Stomach (tissue), 9 donors: ENCODE measurements around the gene CLBA1. TPM values are rescaled to one million over a fixed set of nuclear protein-coding genes. Genes with fewer than 3 reads are reported as not detected.

Experiments used
- DNase-seq, 2 donors: peaks; one replicate each; pipeline versions ENCODE4 v3.0.0 to v3.0.0-alpha.2; 2013 to 2019
- H3K27ac ChIP-seq, 5 donors: fragments of 200-600 bp in 4 of 5; sonication (generic) in 4 of 5; one replicate each; pipeline ENCODE4 v1.5.1; 2013 to 2019; ENCODE audit warnings: mild to moderate bottlenecking in 1 of 5, moderate library complexity in 1 of 5
- H3K27me3 ChIP-seq, 3 donors: fragments of 200-600 bp; sonication (generic); one replicate each; pipeline ENCODE4 v1.5.1; 2017 to 2019; ENCODE audit warnings: mixed run types in 1 of 3
- H3K36me3 ChIP-seq, 4 donors: fragments of 200-600 bp; sonication (generic); 1 replicate in 3 of 4; 2 replicates in 1 of 4; pipeline ENCODE4 v1.5.1; 2016 to 2019
- H3K4me1 ChIP-seq, 4 donors: fragments of 200-600 bp; sonication (generic); one replicate each; pipeline ENCODE4 v1.5.1; 2016 to 2019
- H3K4me3 ChIP-seq, 4 donors: fragments of 200-600 bp; sonication (generic) in 3 of 4; one replicate each; pipeline ENCODE4 v1.5.1; 2016 to 2019; ENCODE audit warnings: mild to moderate bottlenecking in 1 of 4
- H3K9me3 ChIP-seq, 4 donors: fragments of 200-600 bp; sonication (generic); one replicate each; pipeline ENCODE4 v1.5.1; 2016 to 2019
- EP300 ChIP-seq: sonication (generic); formaldehyde crosslinking; IDR thresholded peaks from one replicate; pipeline ENCODE4 v1.6.1; 2017; ENCODE audit warnings: antibody characterized with exemption
- POLR2A ChIP-seq, 4 donors: fragments of 450-650 bp; IDR thresholded peaks; one replicate each; pipeline ENCODE4 v1.6.1; 2016; ENCODE audit warnings: antibody characterized with exemption in 4 of 4, control low read depth in 2 of 4, mild to moderate bottlenecking in 1 of 4, moderate library complexity in 1 of 4
- POLR2AphosphoS5 ChIP-seq, 3 donors: sonication (generic); formaldehyde crosslinking; IDR thresholded peaks; one replicate each; pipeline ENCODE4 v1.6.1; 2016; ENCODE audit warnings: antibody characterized with exemption in 3 of 3
- WGBS, 5 donors: extraction: QIAGEN DNeasy Blood & Tissue Kit in 3 of 5; methylation state at CpG; one replicate each; pipeline versions ENCODE4 v1.1.5 to v1.1.7; 2013 to 2018; 5-methylcytosine and 5-hydroxymethylcytosine counted together
- intact Hi-C: fragments of 100-400 bp; cut with DNase I; formaldehyde crosslinking; loops from one replicate; pipeline ENCODE4 v1.15.1; 2023; ENCODE audit warnings: low total_unique reads
- polyA plus RNA-seq, 3 donors: library from polyadenylated mRNA; stranded (reverse); fragments of 200-250 nt; gene quantifications; one replicate each; pipeline ENCODE4 v1.2.3, GENCODE V29; 2013
- total RNA-seq, 5 donors: library from RNA; depleted of rRNA; stranded (reverse); fragments of >200 nt; gene quantifications; one replicate each; pipeline versions ENCODE4 v1.1.0 to v1.2.3, GENCODE V29; 2014 to 2016
- TF ChIP-seq, protein P1 (sequence below), 7 experiments: fragments of 450-650 bp in 4 of 7; fragments of 200-600 bp in 3 of 7; sonication (generic) in 3 of 7; IDR thresholded peaks; one replicate each; pipeline ENCODE4 v1.5.1; 2016 to 2019; ENCODE audit warnings: antibody characterized with exemption in 7 of 7, control low read depth in 2 of 7, mild to moderate bottlenecking in 1 of 7
- donor health status: healthy with polysubstance abuse.
- donor health status: Bipolar disorder and iron deficiency.
- donor health status: healthy.

The CLBA1 gene
- total and polyA plus RNA-seq, 8 donors = 3.5 to 13.9 (median 5.8) TPM; not detected in 1

DNA sequence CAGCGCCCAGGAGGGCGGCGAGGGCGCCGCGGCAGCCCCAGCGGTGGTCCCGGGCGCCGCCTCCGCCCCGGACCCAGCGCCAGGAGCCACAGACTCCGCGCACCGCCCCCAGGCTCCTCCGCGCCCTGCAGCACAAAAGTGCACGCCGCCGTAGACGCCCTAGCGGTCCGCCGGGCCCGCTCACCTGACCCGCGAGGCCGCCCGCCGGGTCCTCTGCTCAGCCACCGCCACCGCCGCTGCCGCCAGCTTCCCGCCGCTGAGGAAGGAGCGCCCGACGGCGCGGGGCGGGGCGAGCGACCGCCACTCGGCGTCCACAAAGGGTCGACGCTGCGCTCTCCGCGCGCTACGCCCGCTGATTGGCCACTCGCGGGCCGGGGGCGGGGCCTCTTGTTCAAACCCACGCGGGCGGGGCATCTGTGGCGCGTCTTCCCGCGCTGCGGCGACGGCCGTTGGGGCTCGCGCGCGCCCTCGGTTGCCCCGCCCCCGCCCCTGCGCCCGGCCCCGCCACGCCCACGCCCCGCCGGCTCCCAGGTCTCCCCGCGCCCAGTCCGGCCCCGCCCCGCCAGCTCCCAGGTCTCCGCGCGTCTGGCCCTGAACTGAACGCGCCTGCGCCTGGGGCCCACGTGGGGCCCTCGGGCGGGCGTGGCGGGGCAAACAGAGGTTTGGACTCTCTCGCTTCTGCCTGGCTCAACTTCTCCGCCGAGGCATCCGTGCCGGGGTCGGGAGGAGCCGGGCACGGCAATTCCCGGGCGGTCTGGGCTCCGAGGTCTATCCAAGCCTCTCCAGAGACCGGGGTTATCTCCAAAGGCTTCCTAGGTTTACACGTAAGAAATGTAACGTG is 35.4 kb downstream of the CLBA1 start, which contains the start of gene CDCA4:
Gene CDCA4, minus strand, starts transcription at position 269 of the 841 bp plus-strand sequence. CDS start 9,154 bp downstream, outside the sequence.
- TF ChIP-seq, protein P1, sequence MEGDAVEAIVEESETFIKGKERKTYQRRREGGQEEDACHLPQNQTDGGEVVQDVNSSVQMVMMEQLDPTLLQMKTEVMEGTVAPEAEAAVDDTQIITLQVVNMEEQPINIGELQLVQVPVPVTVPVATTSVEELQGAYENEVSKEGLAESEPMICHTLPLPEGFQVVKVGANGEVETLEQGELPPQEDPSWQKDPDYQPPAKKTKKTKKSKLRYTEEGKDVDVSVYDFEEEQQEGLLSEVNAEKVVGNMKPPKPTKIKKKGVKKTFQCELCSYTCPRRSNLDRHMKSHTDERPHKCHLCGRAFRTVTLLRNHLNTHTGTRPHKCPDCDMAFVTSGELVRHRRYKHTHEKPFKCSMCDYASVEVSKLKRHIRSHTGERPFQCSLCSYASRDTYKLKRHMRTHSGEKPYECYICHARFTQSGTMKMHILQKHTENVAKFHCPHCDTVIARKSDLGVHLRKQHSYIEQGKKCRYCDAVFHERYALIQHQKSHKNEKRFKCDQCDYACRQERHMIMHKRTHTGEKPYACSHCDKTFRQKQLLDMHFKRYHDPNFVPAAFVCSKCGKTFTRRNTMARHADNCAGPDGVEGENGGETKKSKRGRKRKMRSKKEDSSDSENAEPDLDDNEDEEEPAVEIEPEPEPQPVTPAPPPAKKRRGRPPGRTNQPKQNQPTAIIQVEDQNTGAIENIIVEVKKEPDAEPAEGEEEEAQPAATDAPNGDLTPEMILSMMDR (IDR thresholded peaks at IDR 0.05) = no peak
- peak; percentile 77 to 93 (median 80) for TF ChIP-seq POLR2AphosphoS5 (IDR thresholded peaks at IDR 0.05)
- 0 to 1% (median 0%) methylated on average over 13 to 114 of the region's 115 CpGs for WGBS, 5 donors
- intact Hi-C loops = loop anchor here (5.0 kb wide), 1 partner anchor 44 kb away; the partner anchor contains the start of gene AHNAK2
- Histone ChIP-seq H3K27me3 (no peaks in the 10 kb centered on the region), H3K4me3 (peak within 1 kb of the TSS; percentile 89 to 95 (median 94)), H3K9me3 (no peaks in the 10 kb centered on the region), H3K27ac (peak within 1 kb of the TSS; percentile 85 to 94 (median 87)), H3K36me3 (no peaks in the 10 kb centered on the region), H3K4me1 (peaks cover 22 to 56% (median 37%) of the 10 kb centered on the region in 4 donors)
- DNase-seq = peak; percentile 99

DNA sequence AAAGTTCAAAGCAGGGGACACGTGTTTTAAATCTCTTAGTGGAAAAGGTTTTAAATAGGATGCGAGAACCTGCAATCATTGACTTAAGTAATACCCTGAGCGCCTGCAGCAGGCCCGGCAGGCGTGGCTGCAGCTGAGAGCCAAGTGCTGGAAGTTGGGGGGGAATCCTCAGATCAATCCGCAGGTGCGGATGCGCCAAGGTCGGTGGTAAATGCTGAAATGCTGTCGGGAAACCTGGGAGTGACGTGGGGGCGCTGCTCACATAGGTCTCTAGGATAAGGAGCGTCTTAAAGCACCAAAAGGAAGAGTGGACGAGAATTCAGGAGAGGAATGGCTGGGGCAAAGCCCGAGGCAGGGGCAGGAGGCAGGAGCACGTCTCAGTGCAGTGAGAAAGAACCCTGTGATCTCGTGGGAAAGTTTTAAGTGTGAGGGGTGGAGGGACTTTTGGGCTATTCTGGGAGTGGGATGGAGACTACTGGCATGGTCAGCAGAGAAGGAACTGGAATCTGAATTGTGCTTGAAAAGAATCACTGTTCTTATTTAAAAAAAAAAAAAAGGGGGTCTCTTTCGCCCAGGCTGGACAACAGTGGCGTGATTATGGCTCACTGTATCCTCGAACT is 36.2 kb downstream of the CLBA1 start:
- TF ChIP-seq EP300 (no peak), POLR2A (IDR thresholded peaks at IDR 0.05) (no peak), POLR2AphosphoS5 (IDR thresholded peaks at IDR 0.05) (no peak)
- TF ChIP-seq, protein P1 (IDR thresholded peaks at IDR 0.05) = no peak
- Histone ChIP-seq H3K27ac (peak overlapping the region; percentile 68 to 91 (median 86)), H3K9me3 (no peaks in the 10 kb centered on the region), H3K4me3 (peak overlapping the region; percentile 56 to 94 (median 91)), H3K27me3 (no peaks in the 10 kb centered on the region), H3K4me1 (peaks cover 22 to 53% (median 34%) of the 10 kb centered on the region in 4 donors), H3K36me3 (no peaks in the 10 kb centered on the region)
- 9 to 10% (median 9%) methylated on average over 20 of the region's 20 CpGs for WGBS, 5 donors
- peak; percentile 29 to 84 for DNase-seq
- intact Hi-C loops = loop anchor here (5.0 kb wide), 1 partner anchor 44 kb away; the partner anchor contains the start of gene AHNAK2

DNA sequence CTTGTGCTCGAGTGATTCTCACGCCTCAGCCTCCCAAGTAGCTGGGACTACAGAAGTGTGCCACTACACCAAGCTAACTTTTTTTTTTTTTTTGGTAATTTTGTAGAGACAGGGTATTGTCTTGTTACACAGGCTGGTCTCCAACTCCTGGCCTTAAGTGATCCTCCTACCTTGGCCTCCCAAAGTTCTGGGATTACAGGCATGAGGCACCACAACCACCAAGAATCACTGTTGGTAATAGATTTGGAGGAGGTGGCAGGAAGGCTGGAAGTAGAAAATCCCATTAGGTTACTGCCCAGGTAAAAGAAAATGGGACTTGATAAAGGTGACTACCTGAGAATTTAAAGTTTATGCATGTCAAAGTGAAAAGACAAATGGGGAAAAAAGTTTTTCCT is 36.7 kb downstream of the CLBA1 start:
- peak overlapping the region in 2 of 4 donors; percentile 89 to 93 for H3K4me3 ChIP-seq

More for the DNA sequence above, 36.7 kb downstream of the CLBA1 start:
- TF ChIP-seq EP300 = no peak
- TF ChIP-seq POLR2AphosphoS5 (IDR thresholded peaks at IDR 0.05) = no peak
- TF ChIP-seq, protein P1 (IDR thresholded peaks at IDR 0.05) = no peak
- TF ChIP-seq POLR2A (IDR thresholded peaks at IDR 0.05) = no peak
- 65 to 89% (median 66%) methylated on average over 2 of the region's 2 CpGs for WGBS, 5 donors
- Histone ChIP-seq H3K4me1 (peaks cover 22 to 52% (median 35%) of the 10 kb centered on the region in 4 donors), H3K9me3 (no peaks in the 10 kb centered on the region), H3K27ac (peak overlapping the region in 1 of 5 donors; percentile 91), H3K36me3 (no peaks in the 10 kb centered on the region), H3K27me3 (no peaks in the 10 kb centered on the region)
- intact Hi-C loops = loop anchor here (5.0 kb wide), 1 partner anchor 45 kb away; the partner anchor contains the start of gene AHNAK2
- no peak for DNase-seq
